HG02798 (cell line): Measurements from ENCODE around the gene B3GAT1.
"Not testable (repeated sequence)": the region's sequence is repeated elsewhere in the genome, so short reads cannot be mapped to it uniquely, and the experiment has no call there.

ENCODE experiments used
- ATAC-seq: cut with Tn5 transposase; IDR thresholded peaks from one replicate; pipeline ENCODE4 v1.9.1; 2021; ENCODE audit warnings: mild to moderate bottlenecking; ENCODE audit not compliant: unreplicated experiment, poor library complexity

The B3GAT1 gene

GRCh38 chr11:134360050-134360835 lies 51.8 kb downstream of the B3GAT1 start:
- ATAC-seq = peak; percentile 80

- no peak for ATAC-seq
Measured at GRCh38 chr11:134359646-134360045, 52.4 kb downstream of the B3GAT1 start.

- ATAC-seq = no peak
Measured at GRCh38 chr11:134358856-134359490, 53.1 kb downstream of the B3GAT1 start.

GRCh38 chr11:134358165-134358855 lies 53.7 kb downstream of the B3GAT1 start:
- ATAC-seq = no peak

- no peak for ATAC-seq
Measured at GRCh38 chr11:134357545-134357839, 54.5 kb downstream of the B3GAT1 start.

GRCh38 chr11:134356656-134357544 lies 55.1 kb downstream of the B3GAT1 start:
- ATAC-seq = no peak

- no peak for ATAC-seq
Measured at GRCh38 chr11:134355656-134356055, 56.4 kb downstream of the B3GAT1 start.

- no peak for ATAC-seq
Measured at GRCh38 chr11:134355136-134355535, 56.9 kb downstream of the B3GAT1 start.

GRCh38 chr11:134352111-134352510 lies 59.9 kb downstream of the B3GAT1 start:
- ATAC-seq = no peak

GRCh38 chr11:134350381-134350780 lies 61.7 kb downstream of the B3GAT1 start:
- ATAC-seq = peak; percentile 73

GRCh38 chr11:134349802-134350355 lies 62.2 kb downstream of the B3GAT1 start:
- ATAC-seq = peak; percentile 2

- peak; percentile 45 for ATAC-seq
Measured at GRCh38 chr11:134349109-134349801, 62.8 kb downstream of the B3GAT1 start.

- no peak for ATAC-seq
Measured at GRCh38 chr11:134347441-134347840, 64.6 kb downstream of the B3GAT1 start.

- no peak for ATAC-seq
Measured at GRCh38 chr11:134346976-134347350, 65.1 kb downstream of the B3GAT1 start.

- ATAC-seq = no peak
Measured at GRCh38 chr11:134346101-134346975, 65.7 kb downstream of the B3GAT1 start.

GRCh38 chr11:134345237-134345550 lies 66.8 kb downstream of the B3GAT1 start:
- no peak for ATAC-seq

- ATAC-seq = not testable (repeated sequence)
Measured at GRCh38 chr11:134344497-134345236, 67.4 kb downstream of the B3GAT1 start.

- no peak for ATAC-seq
Measured at GRCh38 chr11:134343646-134344045, 68.4 kb downstream of the B3GAT1 start.
